RWPE2 (cell line): Measurements from ENCODE around the gene ORC2.
A peak's percentile ranks its signal among the peaks of the same experiment; 100 is the strongest.

Experiments
- ATAC-seq: fragments of 200-7000 bp; cut with Tn5 transposase; 3 replicates; pipeline ENCODE4 v1.9.1; 2021; ENCODE audit warnings: low read depth
- DNase-seq: peaks from one replicate; pipeline ENCODE4 v3.0.0-alpha.2; 2020; ENCODE audit warnings: low spot score
- H3K27ac ChIP-seq: fragments of 450-650 bp; 2 replicates; pipeline ENCODE4 v1.5.1; 2017; ENCODE audit warnings: mild to moderate bottlenecking; ENCODE audit not compliant: poor library complexity, severe bottlenecking
- H3K27me3 ChIP-seq: fragments of 250-450 bp; sonication (Bioruptor Pico); 2 replicates; pipeline ENCODE4 v1.5.1; 2021; ENCODE audit warnings: mild to moderate bottlenecking, moderate library complexity; ENCODE audit not compliant: insufficient read depth, poor library complexity, severe bottlenecking
- H3K36me3 ChIP-seq: fragments of 250-450 bp; sonication (Bioruptor Pico); 2 replicates; pipeline ENCODE4 v1.5.1; 2020; ENCODE audit warnings: low read depth, mild to moderate bottlenecking, moderate library complexity
- H3K4me1 ChIP-seq: fragments of 250-450 bp; sonication (Bioruptor Pico); 2 replicates; pipeline ENCODE4 v1.5.1; 2021; ENCODE audit warnings: mild to moderate bottlenecking, moderate library complexity; ENCODE audit not compliant: insufficient read depth, poor library complexity, severe bottlenecking
- H3K4me3 ChIP-seq: fragments of 250-450 bp; sonication (Bioruptor Pico); 2 replicates; pipeline ENCODE4 v1.5.1; 2021; ENCODE audit warnings: mild to moderate bottlenecking, moderate library complexity; ENCODE audit not compliant: severe bottlenecking
- H3K9me3 ChIP-seq: fragments of 250-450 bp; sonication (Bioruptor Pico); 2 replicates; pipeline ENCODE4 v1.5.1; 2021; ENCODE audit warnings: mild to moderate bottlenecking, moderate library complexity; ENCODE audit not compliant: severe bottlenecking
- CTCF ChIP-seq: fragments of 450-650 bp; IDR thresholded peaks from one replicate; pipeline ENCODE4 v1.5.1; 2017; ENCODE audit warnings: mild to moderate bottlenecking, moderate library complexity; ENCODE audit not compliant: poor library complexity, severe bottlenecking

ORC2 gene

GRCh38 chr2:200863782-200864175 lies 99.7 kb downstream of the ORC2 start:
- DNase-seq: no peak
- H3K27ac ChIP-seq: peak overlapping the region; percentile 78
- no peaks in the 10 kb centered on the region for H3K9me3 ChIP-seq
- H3K4me3 ChIP-seq: peak overlapping the region; percentile 98
- peaks cover 53% of the 10 kb centered on the region for H3K36me3 ChIP-seq
- TF ChIP-seq CTCF: no peak
- H3K27me3 ChIP-seq: no peaks in the 10 kb centered on the region
- H3K4me1 ChIP-seq: peaks cover 13% of the 10 kb centered on the region
- no peak for ATAC-seq

- no peaks in the 10 kb centered on the region for H3K9me3 ChIP-seq
- DNase-seq (no peak), ATAC-seq (peak; percentile 11; the same call in 1 of the 3 replicates)
- H3K4me1 ChIP-seq: peaks cover 13% of the 10 kb centered on the region
- H3K27ac ChIP-seq: peak overlapping the region; percentile 78
- peak overlapping the region; percentile 98 for H3K4me3 ChIP-seq
- peaks cover 65% of the 10 kb centered on the region for H3K36me3 ChIP-seq
- TF ChIP-seq CTCF: no peak
- no peaks in the 10 kb centered on the region for H3K27me3 ChIP-seq
Observed at GRCh38 chr2:200862532-200863000, 100.9 kb downstream of the ORC2 start.

GRCh38 chr2:200861617-200862155 lies 101.8 kb downstream of the ORC2 start:
- peak overlapping the region; percentile 98 for H3K4me3 ChIP-seq
- no peaks in the 10 kb centered on the region for H3K27me3 ChIP-seq
- no peak for DNase-seq
- H3K4me1 ChIP-seq: peaks cover 13% of the 10 kb centered on the region
- H3K9me3 ChIP-seq: no peaks in the 10 kb centered on the region
- TF ChIP-seq CTCF: no peak
- H3K36me3 ChIP-seq: peaks cover 74% of the 10 kb centered on the region
- ATAC-seq: no peak
- peak overlapping the region; percentile 78 for H3K27ac ChIP-seq

GRCh38 chr2:200860092-200860795 lies 103.2 kb downstream of the ORC2 start:
- no peaks in the 10 kb centered on the region for H3K9me3 ChIP-seq
- H3K4me3 ChIP-seq: peak overlapping the region; percentile 98
- H3K36me3 ChIP-seq: peaks cover 88% of the 10 kb centered on the region
- no peak for DNase-seq
- H3K27ac ChIP-seq: peak overlapping the region; percentile 78
- no peaks in the 10 kb centered on the region for H3K27me3 ChIP-seq
- H3K4me1 ChIP-seq: peaks cover 13% of the 10 kb centered on the region
- no peak for TF ChIP-seq CTCF
- no peak for ATAC-seq
